ENCODE data around the gene SLC27A1. TPM values are rescaled to one million over a fixed set of nuclear protein-coding genes. Genes with fewer than 3 reads are reported as not detected.
A peak's percentile ranks its signal among the peaks of the same experiment; 100 is the strongest.
"Not testable (repeated sequence)": the region's sequence is repeated elsewhere in the genome, so short reads cannot be mapped to it uniquely, and the experiment has no call there.

The SLC27A1 gene
- total RNA-seq, 1 donor from 2014 or later: 64.9 TPM

DNA sequence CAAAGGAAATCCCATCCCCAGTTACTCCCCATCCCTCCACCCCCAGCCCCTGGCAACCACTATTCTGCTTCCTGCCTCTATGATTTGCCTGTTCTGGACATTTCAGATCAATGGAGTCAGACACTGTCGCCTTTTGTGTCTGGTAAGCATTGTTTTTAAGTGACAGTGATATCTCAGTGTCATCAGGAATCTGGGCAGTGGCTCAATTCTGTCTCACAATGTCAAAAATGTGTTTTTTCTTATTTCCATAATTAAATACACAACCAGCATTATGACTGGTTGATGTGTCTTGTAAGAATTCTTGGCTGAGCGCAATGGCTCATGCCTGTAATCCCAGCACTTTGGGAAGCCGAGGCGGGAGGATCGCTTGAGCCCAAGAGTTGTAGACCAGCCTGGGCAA, 21.0 kb downstream of the SLC27A1 start:
- TF ChIP-seq, protein P1, sequence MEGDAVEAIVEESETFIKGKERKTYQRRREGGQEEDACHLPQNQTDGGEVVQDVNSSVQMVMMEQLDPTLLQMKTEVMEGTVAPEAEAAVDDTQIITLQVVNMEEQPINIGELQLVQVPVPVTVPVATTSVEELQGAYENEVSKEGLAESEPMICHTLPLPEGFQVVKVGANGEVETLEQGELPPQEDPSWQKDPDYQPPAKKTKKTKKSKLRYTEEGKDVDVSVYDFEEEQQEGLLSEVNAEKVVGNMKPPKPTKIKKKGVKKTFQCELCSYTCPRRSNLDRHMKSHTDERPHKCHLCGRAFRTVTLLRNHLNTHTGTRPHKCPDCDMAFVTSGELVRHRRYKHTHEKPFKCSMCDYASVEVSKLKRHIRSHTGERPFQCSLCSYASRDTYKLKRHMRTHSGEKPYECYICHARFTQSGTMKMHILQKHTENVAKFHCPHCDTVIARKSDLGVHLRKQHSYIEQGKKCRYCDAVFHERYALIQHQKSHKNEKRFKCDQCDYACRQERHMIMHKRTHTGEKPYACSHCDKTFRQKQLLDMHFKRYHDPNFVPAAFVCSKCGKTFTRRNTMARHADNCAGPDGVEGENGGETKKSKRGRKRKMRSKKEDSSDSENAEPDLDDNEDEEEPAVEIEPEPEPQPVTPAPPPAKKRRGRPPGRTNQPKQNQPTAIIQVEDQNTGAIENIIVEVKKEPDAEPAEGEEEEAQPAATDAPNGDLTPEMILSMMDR (IDR thresholded peaks at IDR 0.05): no peak
- no peak for DNase-seq (ENCODE audit: low spot score in 2 of 2)
- intact Hi-C loops (cut with DNase I): no loop called here
- Histone ChIP-seq H3K9me3 (no peaks in the 10 kb centered on the region), H3K27ac (no peak overlapping the region), H3K4me1 (no peaks in the 10 kb centered on the region), H3K36me3 (peaks cover 8 to 22% of the 10 kb centered on the region in 2 donors), H3K4me3 (no peak overlapping the region), H3K27me3 (no peaks in the 10 kb centered on the region)

DNA sequence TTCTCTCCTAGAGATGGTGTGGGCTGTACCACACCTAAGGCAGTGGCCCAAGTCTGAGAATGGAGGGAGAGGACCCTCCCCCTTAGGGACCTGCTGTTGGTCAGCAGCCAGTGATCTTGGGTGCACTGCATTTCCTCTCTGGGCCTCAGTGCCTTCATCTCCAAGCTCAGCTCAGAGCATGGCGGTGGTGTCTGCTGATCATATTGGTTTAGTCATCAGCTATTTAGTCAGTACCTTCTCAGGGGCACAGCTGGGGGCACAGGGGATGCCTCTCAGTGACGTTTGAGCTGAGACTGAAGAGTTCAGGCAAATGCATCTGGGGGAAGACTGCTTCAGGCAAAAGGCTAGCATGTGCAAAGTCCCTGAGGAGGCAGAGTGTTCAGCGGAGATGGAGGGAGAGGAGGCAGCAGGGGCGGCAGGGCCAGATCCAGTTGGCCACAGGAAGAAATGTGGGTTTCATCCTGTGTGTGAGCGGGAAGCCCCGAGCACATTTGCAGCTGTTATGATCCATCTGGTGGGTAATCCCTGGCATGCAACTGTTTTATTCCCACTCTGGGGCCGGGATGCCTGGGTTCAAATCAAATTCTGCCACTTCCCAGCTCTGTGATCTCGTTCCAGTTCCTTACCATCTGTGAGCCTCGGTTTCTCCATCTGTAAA, 25.4 kb downstream of the SLC27A1 start:
- Histone ChIP-seq H3K27ac (no peak overlapping the region), H3K27me3 (no peaks in the 10 kb centered on the region), H3K9me3 (no peaks in the 10 kb centered on the region), H3K4me1 (no peaks in the 10 kb centered on the region), H3K4me3 (no peak overlapping the region), H3K36me3 (peaks cover 20 to 23% of the 10 kb centered on the region in 2 donors)
- intact Hi-C loops (cut with DNase I): no loop called here
- TF ChIP-seq, protein P1 (IDR thresholded peaks at IDR 0.05): no peak
- no peak for DNase-seq (ENCODE audit: low spot score in 2 of 2)

DNA sequence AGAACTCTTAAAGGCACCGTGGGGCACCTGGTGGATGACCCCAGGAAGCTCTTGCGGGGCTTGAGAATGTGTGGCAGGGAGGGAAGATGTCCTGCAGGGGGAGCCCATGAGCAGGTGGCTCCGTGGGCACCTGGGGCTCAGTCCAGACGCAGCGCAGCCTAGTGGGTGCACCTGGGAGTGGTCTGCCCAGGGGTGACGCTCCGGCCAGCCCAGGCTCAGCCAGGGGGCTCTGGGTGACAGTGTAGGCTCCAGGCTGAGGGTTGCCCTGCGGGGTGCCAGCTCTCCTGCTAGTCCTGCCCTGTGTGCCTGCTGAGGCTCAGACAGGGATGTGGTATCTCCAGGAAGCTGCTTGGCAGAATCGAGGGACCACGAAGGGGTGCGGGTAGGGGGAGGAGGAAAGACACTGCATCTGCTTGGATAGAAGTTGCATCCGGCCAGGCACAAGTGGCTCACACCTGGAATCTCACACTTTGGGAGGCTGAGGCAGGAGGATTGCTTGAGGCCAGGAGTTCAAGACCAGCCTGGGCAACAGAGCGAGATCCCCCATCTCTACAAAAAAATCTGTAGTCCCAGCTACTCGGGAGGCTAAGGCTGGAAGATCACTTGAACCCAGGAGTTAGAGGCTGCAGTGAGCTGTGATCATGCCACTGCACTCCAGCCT, 26.1 kb downstream of the SLC27A1 start:
- Histone ChIP-seq H3K4me3 (no peak overlapping the region), H3K36me3 (peaks cover 24 to 29% of the 10 kb centered on the region in 2 donors), H3K9me3 (no peaks in the 10 kb centered on the region), H3K4me1 (no peaks in the 10 kb centered on the region), H3K27ac (no peak overlapping the region), H3K27me3 (no peaks in the 10 kb centered on the region)
- intact Hi-C loops (cut with DNase I): no loop called here
- peak in 1 of 2 donors; percentile 81 for DNase-seq (ENCODE audit: low spot score in 2 of 2)
- TF ChIP-seq, protein P1 (IDR thresholded peaks at IDR 0.05): peak; percentile 78 to 88 (median 82)

DNA sequence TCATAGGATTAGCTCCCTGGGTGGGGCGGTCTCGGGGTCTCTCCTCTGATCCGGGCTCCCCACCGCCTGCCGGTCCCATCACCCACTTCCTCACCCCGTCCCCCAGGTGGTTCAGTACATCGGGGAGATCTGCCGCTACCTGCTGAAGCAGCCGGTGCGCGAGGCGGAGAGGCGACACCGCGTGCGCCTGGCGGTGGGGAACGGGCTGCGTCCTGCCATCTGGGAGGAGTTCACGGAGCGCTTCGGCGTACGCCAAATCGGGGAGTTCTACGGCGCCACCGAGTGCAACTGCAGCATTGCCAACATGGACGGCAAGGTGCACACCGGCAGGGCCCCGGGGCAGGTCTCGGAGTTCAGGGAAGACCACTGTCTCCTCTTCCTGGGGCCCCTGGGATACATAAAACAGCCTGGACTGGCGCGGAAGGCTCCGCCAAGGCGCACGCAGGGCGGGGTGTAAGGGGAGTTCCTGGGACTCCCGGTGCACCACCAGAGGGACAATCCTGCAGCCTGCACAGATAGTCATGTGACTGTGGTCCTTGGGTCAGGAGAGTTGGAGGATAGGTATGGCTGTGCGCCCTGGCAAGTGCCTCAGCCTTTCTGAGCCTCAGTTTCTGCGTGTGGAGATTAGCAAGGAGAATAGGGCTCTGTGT, 26.9 kb downstream of the SLC27A1 start:
- no peaks in the 10 kb centered on the region for H3K4me1 ChIP-seq
- H3K9me3 ChIP-seq: no peaks in the 10 kb centered on the region
- no peak overlapping the region for H3K27ac ChIP-seq
- H3K4me3 ChIP-seq: no peak overlapping the region
- no peak for DNase-seq (ENCODE audit: low spot score in 2 of 2)
- peaks cover 24 to 29% of the 10 kb centered on the region in 2 donors for H3K36me3 ChIP-seq
- no peaks in the 10 kb centered on the region for H3K27me3 ChIP-seq
- TF ChIP-seq, protein P1 (IDR thresholded peaks at IDR 0.05): no peak
- intact Hi-C loops (cut with DNase I): no loop called here

DNA sequence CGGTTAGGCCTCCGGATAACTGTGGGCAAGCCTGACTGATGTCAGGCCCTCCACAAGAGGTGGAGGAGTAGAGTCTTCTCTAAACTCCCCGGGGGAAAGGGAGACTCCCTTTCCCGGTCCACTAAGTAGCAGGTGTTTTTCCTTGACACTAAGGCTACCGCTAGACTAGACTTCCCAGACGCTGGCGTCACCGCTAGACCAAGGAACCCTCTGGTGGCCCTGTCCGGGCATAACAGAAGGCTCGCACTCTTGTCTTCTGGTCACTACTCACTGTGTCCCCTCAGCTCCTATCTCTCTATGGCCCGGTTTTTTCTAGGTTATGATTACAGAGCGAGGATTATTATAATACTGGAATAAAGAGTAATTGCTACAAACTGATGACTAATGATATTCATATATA, 28.7 kb downstream of the SLC27A1 start:
- peaks cover 24 to 29% of the 10 kb centered on the region in 2 donors for H3K36me3 ChIP-seq
- H3K4me3 ChIP-seq; H3K27ac ChIP-seq; H3K4me1 ChIP-seq; DNase-seq (ENCODE audit: low spot score in 2 of 2); intact Hi-C loops (cut with DNase I); H3K27me3 ChIP-seq; H3K9me3 ChIP-seq: not testable (repeated sequence)

Data from ascending aorta (tissue), 2 donors.